A549 treated with GW870086 at 1 μM for 4 hours (cell line): ENCODE results near the gene ABCC10. TPM values are rescaled to one million over a fixed set of nuclear protein-coding genes. Genes with fewer than 3 reads are reported as not detected.

Source experiments
- total RNA-seq: library from RNA; stranded (reverse); fragments of 200-300 nt; extraction: Qiagen RNA extraction; gene quantifications from 5 replicates; pipeline ENCODE4 v1.2.3, GENCODE V29; 2022; ENCODE audit warnings: low read depth

Gene ABCC10
- 6.2 to 11.6 TPM (median 10.6 TPM) in 5 replicates for total RNA-seq

GRCh38 chr6:43427406-43428111 is at the start of gene ABCC10:
Gene ABCC10 (plus strand): TSS chr6:43427541. CDS start chr6:43427979, 438 bp downstream.

GRCh38 chr6:43455531-43456428 is 28.4 kb downstream of the ABCC10 start, which contains the start of gene DLK2:
Gene DLK2 (minus strand): TSS chr6:43455548. CDS start chr6:43454825, 723 bp downstream.

GRCh38 chr6:43477235-43478007 is 50.1 kb downstream of the ABCC10 start, which contains the start of gene TJAP1:
Gene TJAP1 (plus strand): TSS chr6:43477570. CDS start chr6:43499002, 21,432 bp downstream.

Other genes starting within 250 kb of the ABCC10 start
- gene CUL9, start 245.3 kb upstream of the ABCC10 start, total RNA-seq, result 5.6 to 10.0 TPM (median 8.2 TPM) in 5 replicates
- 79.1 to 97.6 TPM (median 96.2 TPM) in 5 replicates for gene DNPH1, start 198.1 kb upstream of the ABCC10 start, total RNA-seq
- gene TTBK1, start 184.1 kb upstream of the ABCC10 start, total RNA-seq, result 0.03 to 0.11 TPM (median 0.08 TPM) in 5 replicates
- not detected in 5 replicates for gene SLC22A7, start 129.3 kb upstream of the ABCC10 start, total RNA-seq
- 0.37 to 1.0 TPM (median 0.53 TPM) in 5 replicates for gene CRIP3, start 118.7 kb upstream of the ABCC10 start, total RNA-seq
- gene ZNF318, start 57.9 kb upstream of the ABCC10 start, total RNA-seq, result 3.8 to 5.3 TPM (median 5.1 TPM) in 5 replicates
- gene DLK2, start 28.0 kb downstream of the ABCC10 start, total RNA-seq, result 5.1 to 7.8 TPM (median 6.8 TPM) in 5 replicates
- gene TJAP1, start 50.0 kb downstream of the ABCC10 start, total RNA-seq, result 14.8 to 20.2 TPM (median 18.9 TPM) in 5 replicates
- gene LRRC73, start 82.8 kb downstream of the ABCC10 start, total RNA-seq, result 0.88 to 1.2 TPM (median 1.2 TPM) in 5 replicates
- gene YIPF3, start 89.4 kb downstream of the ABCC10 start, total RNA-seq, result 63.8 to 71.0 TPM (median 66.7 TPM) in 5 replicates
- gene POLR1C, start 89.5 kb downstream of the ABCC10 start, total RNA-seq, result 46.7 to 56.2 TPM (median 47.8 TPM) in 5 replicates
- 24.7 to 28.9 TPM (median 28.4 TPM) in 5 replicates for gene XPO5, start 148.5 kb downstream of the ABCC10 start, total RNA-seq
- gene POLH, start 148.6 kb downstream of the ABCC10 start, total RNA-seq, result 8.2 to 11.6 TPM (median 8.6 TPM) in 5 replicates
- gene GTPBP2, start 201.7 kb downstream of the ABCC10 start, total RNA-seq, result 13.4 to 21.4 TPM (median 20.1 TPM) in 5 replicates
- gene MAD2L1BP, start 208.3 kb downstream of the ABCC10 start, total RNA-seq, result 33.7 to 39.2 TPM (median 36.1 TPM) in 5 replicates
- gene RSPH9, start 217.5 kb downstream of the ABCC10 start, total RNA-seq, result 0.08 to 0.29 TPM (median 0.24 TPM) in 5 replicates